Ishikawa (cell line): ENCODE data around the gene KPTN.

Experiments used
- CEBPB ChIP-seq: IDR thresholded peaks from 2 replicates; pipeline ENCODE4 v1.6.1; 2012
- CREB1 ChIP-seq: IDR thresholded peaks from 2 replicates; pipeline ENCODE4 v1.6.1; 2012; ENCODE audit warnings: low read depth
- EGR1 ChIP-seq: IDR thresholded peaks from 2 replicates; pipeline ENCODE4 v1.6.1; 2012
- EP300 ChIP-seq: IDR thresholded peaks from 2 replicates; pipeline ENCODE4 v1.6.1; 2012; ENCODE audit warnings: borderline replicate concordance
- FOXM1 ChIP-seq: IDR thresholded peaks from 2 replicates; pipeline ENCODE4 v1.6.1; 2012; ENCODE audit warnings: low read depth, borderline replicate concordance
- MAX ChIP-seq: IDR thresholded peaks from 2 replicates; pipeline ENCODE4 v1.6.1; 2012
- NFIC ChIP-seq: IDR thresholded peaks from 2 replicates; pipeline ENCODE4 v1.6.1; 2012
- REST ChIP-seq: IDR thresholded peaks from 2 replicates; pipeline ENCODE4 v1.6.1; 2012; ENCODE audit warnings: low read depth, mild to moderate bottlenecking
- TAF1 ChIP-seq: IDR thresholded peaks from 2 replicates; pipeline ENCODE4 v1.6.1; 2012; ENCODE audit warnings: low read depth, mild to moderate bottlenecking
- TCF12 ChIP-seq: IDR thresholded peaks from 2 replicates; pipeline ENCODE4 v1.6.1; 2012; ENCODE audit warnings: low read depth
- TEAD4 ChIP-seq: IDR thresholded peaks from 2 replicates; pipeline ENCODE4 v1.6.1; 2012
- USF1 ChIP-seq: IDR thresholded peaks from 2 replicates; pipeline ENCODE4 v1.6.1; 2012
- YY1 ChIP-seq: IDR thresholded peaks from 2 replicates; pipeline ENCODE4 v1.6.1; 2012; ENCODE audit warnings: low read depth
- ZBTB7A ChIP-seq: IDR thresholded peaks from 2 replicates; pipeline ENCODE4 v1.6.1; 2012; ENCODE audit warnings: low read depth

Gene KPTN

GRCh38 chr19:47467914-47468313 is 16.1 kb downstream of the KPTN start:
- TF ChIP-seq NFIC (no peak), YY1 (no peak), TAF1 (no peak), MAX (no peak), EGR1 (no peak), ZBTB7A (no peak), FOXM1 (no peak), TCF12 (no peak), TEAD4 (no peak)

GRCh38 chr19:47465957-47466356 is 18.1 kb downstream of the KPTN start:
- no peak for TF ChIP-seq TEAD4

GRCh38 chr19:47464675-47465419 is 19.2 kb downstream of the KPTN start:
- TF ChIP-seq EP300: no peak
- TF ChIP-seq CREB1: no peak

- no peak for TF ChIP-seq TAF1
- no peak for TF ChIP-seq TCF12
- TF ChIP-seq REST: no peak
- TF ChIP-seq EP300: no peak
- TF ChIP-seq USF1: no peak
- no peak for TF ChIP-seq FOXM1
These were observed 22.1 kb downstream of the KPTN start for GRCh38 chr19:47461876-47462275.

- TF ChIP-seq TCF12 (no peak), TEAD4 (no peak), REST (no peak), FOXM1 (no peak), MAX (no peak), CEBPB (no peak), USF1 (no peak), CREB1 (no peak), EGR1 (no peak), ZBTB7A (no peak), YY1 (no peak)
These were observed 24.5 kb downstream of the KPTN start for GRCh38 chr19:47459477-47459876.

GRCh38 chr19:47458672-47459071 is 25.3 kb downstream of the KPTN start:
- TF ChIP-seq ZBTB7A (no peak), REST (no peak)
